ENCODE measurements around the gene LDLRAD4.

DNA sequence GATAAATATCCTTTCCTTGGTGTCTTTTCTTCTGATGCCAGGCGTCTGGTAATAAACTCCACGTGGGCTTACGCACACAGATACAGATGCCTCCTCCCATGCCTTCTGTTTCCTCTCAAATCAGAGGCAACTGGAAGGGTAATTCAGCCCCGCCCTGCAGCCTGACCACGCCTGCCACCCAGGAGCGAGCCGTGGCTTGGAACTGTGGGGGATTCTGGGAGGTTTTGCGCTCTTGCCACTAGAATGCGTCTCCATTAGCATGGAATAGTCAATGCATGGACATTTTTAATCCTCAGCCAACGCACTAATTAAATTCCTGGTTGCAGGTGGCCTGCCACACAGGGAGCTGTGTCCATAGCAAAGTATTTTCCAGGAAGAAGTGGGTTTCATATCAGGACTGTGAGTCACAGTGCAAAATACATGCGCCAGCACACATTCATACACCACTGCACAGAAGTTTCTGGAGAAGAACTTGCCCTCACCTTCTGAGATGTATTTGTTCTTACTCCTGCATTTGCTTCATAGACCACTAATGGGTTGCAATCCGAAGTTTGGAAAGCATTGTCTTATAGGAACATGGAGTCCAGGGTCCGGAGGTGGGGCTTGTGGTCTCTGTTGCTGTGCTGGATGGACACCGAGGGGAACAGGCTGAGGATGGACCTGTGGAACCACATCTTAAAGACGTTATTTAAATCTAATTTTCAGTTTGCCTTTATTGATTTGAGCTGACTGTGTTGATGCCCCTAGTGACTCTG is 151.4 kb downstream of the LDLRAD4 start:
- no peak for TF ChIP-seq FOXA1 (IDR thresholded peaks at IDR 0.05)
- no peak for TF ChIP-seq ELF4 (IDR thresholded peaks at IDR 0.05)
- TF ChIP-seq SP1 (IDR thresholded peaks at IDR 0.05) = no peak
- TF ChIP-seq FOXM1 (IDR thresholded peaks at IDR 0.05; ENCODE audit: borderline replicate concordance) = no peak
- no peak for TF ChIP-seq HDGF (IDR thresholded peaks at IDR 0.05; ENCODE audit: borderline replicate concordance)

Data from HEK293T (cell line).